H9 (cell line): Measurements from ENCODE around the gene LRMDA. TPM values are rescaled to one million over a fixed set of nuclear protein-coding genes. Genes with fewer than 3 reads are reported as not detected.

ENCODE experiments used
- DNase-seq: peaks from one replicate; pipeline ENCODE4 v3.0.0-alpha.2; 2017
- H2AFZ ChIP-seq: one replicate; pipeline ENCODE4 v1.6.1; 2013; ENCODE audit warnings: mild to moderate bottlenecking, low read length, control low read depth, moderate library complexity
- H2AK5ac ChIP-seq: 2 replicates; pipeline ENCODE4 v1.6.1; 2013; ENCODE audit warnings: low read length, control low read depth, mixed read lengths; ENCODE audit not compliant: insufficient read length
- H2BK120ac ChIP-seq: one replicate; pipeline ENCODE4 v1.6.1; 2013; ENCODE audit warnings: low read depth, mild to moderate bottlenecking, low read length, control low read depth, inconsistent platforms; ENCODE audit not compliant: poor library complexity, severe bottlenecking
- H2BK12ac ChIP-seq: 2 replicates; pipeline ENCODE4 v1.6.1; 2013; ENCODE audit warnings: low read length, control low read depth, mixed read lengths, low read depth; ENCODE audit not compliant: insufficient read length
- H2BK15ac ChIP-seq: 2 replicates; pipeline ENCODE4 v1.6.1; 2013; ENCODE audit warnings: low read depth, low read length, control low read depth
- H2BK20ac ChIP-seq: one replicate; pipeline ENCODE4 v1.6.1; 2013; ENCODE audit warnings: low read depth, mild to moderate bottlenecking, low read length, control low read depth, inconsistent platforms; ENCODE audit not compliant: poor library complexity, severe bottlenecking
- H2BK5ac ChIP-seq: 2 replicates; pipeline ENCODE4 v1.6.1; 2013; ENCODE audit warnings: low read length, control low read depth, mixed read lengths; ENCODE audit not compliant: insufficient read length
- H3K14ac ChIP-seq: 2 replicates; pipeline ENCODE4 v1.6.1; 2013; ENCODE audit warnings: low read length, control low read depth; ENCODE audit not compliant: insufficient read depth
- H3K18ac ChIP-seq: 2 replicates; pipeline ENCODE4 v1.6.1; 2013; ENCODE audit warnings: low read depth, mild to moderate bottlenecking, mixed read lengths, low read length, control low read depth; ENCODE audit not compliant: insufficient read length
- H3K23ac ChIP-seq: 2 replicates; pipeline ENCODE4 v1.6.1; 2013; ENCODE audit warnings: low read length, control low read depth, mixed read lengths, low read depth; ENCODE audit not compliant: insufficient read length
- H3K23me2 ChIP-seq: 2 replicates; pipeline ENCODE4 v1.6.1; 2013; ENCODE audit warnings: low read depth, mild to moderate bottlenecking, mixed read lengths, low read length, control low read depth; ENCODE audit not compliant: insufficient read length, poor library complexity, severe bottlenecking
- H3K27ac ChIP-seq: 2 replicates; pipeline ENCODE4 v1.5.1; 2013; ENCODE audit warnings: low read length, control low read depth, mixed read lengths, low read depth; ENCODE audit not compliant: insufficient read length
- H3K27me3 ChIP-seq: 2 replicates; pipeline ENCODE4 v1.6.1; 2013; ENCODE audit warnings: low read length, control low read depth, inconsistent platforms; ENCODE audit not compliant: insufficient read depth
- H3K4ac ChIP-seq: 2 replicates; pipeline ENCODE4 v1.6.1; 2013; ENCODE audit warnings: low read depth, mild to moderate bottlenecking, control low read depth, inconsistent platforms, low read length, moderate library complexity
- H3K4me1 ChIP-seq: 2 replicates; pipeline ENCODE4 v1.6.1; 2013; ENCODE audit warnings: low read length, control low read depth, inconsistent platforms; ENCODE audit not compliant: insufficient read depth
- H3K4me2 ChIP-seq: 2 replicates; pipeline ENCODE4 v1.6.1; 2013; ENCODE audit warnings: low read length, control low read depth, mixed read lengths; ENCODE audit not compliant: insufficient read length, insufficient read depth
- H3K56ac ChIP-seq: 2 replicates; pipeline ENCODE4 v1.6.1; 2013; ENCODE audit warnings: low read depth, mild to moderate bottlenecking, mixed read lengths, low read length, control low read depth; ENCODE audit not compliant: insufficient read length
- H3K79me1 ChIP-seq: 2 replicates; pipeline ENCODE4 v1.6.1; 2013; ENCODE audit warnings: low read depth, mild to moderate bottlenecking, moderate library complexity, low read length, control low read depth, inconsistent platforms; ENCODE audit not compliant: insufficient read depth, poor library complexity, severe bottlenecking
- H3K79me2 ChIP-seq: 2 replicates; pipeline ENCODE4 v1.6.1; 2013; ENCODE audit warnings: low read length, control low read depth, inconsistent platforms; ENCODE audit not compliant: insufficient read depth
- H3K9ac ChIP-seq: 2 replicates; pipeline ENCODE4 v1.6.1; 2013; ENCODE audit warnings: low read length, control low read depth, mixed read lengths; ENCODE audit not compliant: insufficient read length; ENCODE audit errors: extremely low read depth
- H3K9me3 ChIP-seq: one replicate; pipeline ENCODE4 v1.6.1; 2013; ENCODE audit warnings: low read depth, low read length, inconsistent platforms; ENCODE audit not compliant: control insufficient read depth
- H3T11ph ChIP-seq: one replicate; pipeline ENCODE4 v1.6.1; 2013; ENCODE audit warnings: mild to moderate bottlenecking, low read length, control low read depth, inconsistent platforms
- H4K20me1 ChIP-seq: one replicate; pipeline ENCODE4 v1.6.1; 2013; ENCODE audit not compliant: control insufficient read depth, insufficient read length, insufficient read depth
- H4K5ac ChIP-seq: 2 replicates; pipeline ENCODE4 v1.6.1; 2013; ENCODE audit warnings: low read depth, mild to moderate bottlenecking, mixed read lengths, low read length, control low read depth; ENCODE audit not compliant: insufficient read length
- H4K8ac ChIP-seq: replicated peaks from 2 replicates; pipeline ENCODE4 v1.6.1; 2013; ENCODE audit warnings: low read length, control low read depth, mixed read lengths, low read depth; ENCODE audit not compliant: insufficient read length
- H4K91ac ChIP-seq: 2 replicates; pipeline ENCODE4 v1.6.1; 2013; ENCODE audit warnings: low read depth, mild to moderate bottlenecking, moderate library complexity, mixed read lengths, low read length, control low read depth; ENCODE audit not compliant: insufficient read length
- H3K27ac Mint-ChIP-seq, 3 experiments: 2 replicates in 2 of 3; 3 replicates in 1 of 3; pipeline ENCODE4 v1.8.0; 2020 to 2021; ENCODE audit warnings: mixed read lengths in 3 of 3, mild to moderate bottlenecking in 1 of 3, moderate library complexity in 1 of 3
- H3K27me3 Mint-ChIP-seq: 2 replicates; pipeline ENCODE4 v1.8.0; 2021; ENCODE audit warnings: low read depth, mild to moderate bottlenecking, moderate library complexity, mixed read lengths
- H3K36me3 Mint-ChIP-seq, 3 experiments: 2 replicates in 2 of 3; 3 replicates in 1 of 3; pipeline ENCODE4 v1.8.0; 2020 to 2021; ENCODE audit warnings: low read depth in 3 of 3, mixed read lengths in 3 of 3; ENCODE audit not compliant: insufficient read depth in 1 of 3
- H3K4me1 Mint-ChIP-seq, 2 experiments: 2 replicates each; pipeline ENCODE4 v1.8.0; 2020; ENCODE audit warnings: mixed read lengths in 2 of 2
- H3K4me3 Mint-ChIP-seq, 2 experiments: 2 replicates in 1 of 2; 3 replicates in 1 of 2; pipeline ENCODE4 v1.8.0; 2020 to 2021; ENCODE audit warnings: mild to moderate bottlenecking in 2 of 2, mixed read lengths in 2 of 2, moderate library complexity in 1 of 2
- H3K9me3 Mint-ChIP-seq, 2 experiments: 2 replicates in 1 of 2; 3 replicates in 1 of 2; pipeline ENCODE4 v1.8.0; 2020; ENCODE audit warnings: mild to moderate bottlenecking in 2 of 2, mixed read lengths in 2 of 2, moderate library complexity in 1 of 2
- CTCF ChIP-seq: fragments of 200-600 bp; sonication (generic); conservative IDR thresholded peaks from 3 replicates; pipeline ENCODE4 v1.8.0; 2021; ENCODE audit warnings: antibody characterized with exemption, mild to moderate bottlenecking
- total RNA-seq: library from RNA; stranded (reverse); gene quantifications from 2 replicates; pipeline ENCODE4 v1.2.1, GENCODE V29; 2021

The LRMDA gene
- total RNA-seq, 1 experiment from 2014 or later = 1.8 TPM

GRCh38 chr10:75895259-75895658 is 463.8 kb downstream of the LRMDA start:
- Histone ChIP-seq H3K4me2 (no peak overlapping the region), H3K18ac (no peak overlapping the region), H4K20me1 (no peaks in the 10 kb centered on the region), H3K9me3 (no peaks in the 10 kb centered on the region), H3K4me1 (no peaks in the 10 kb centered on the region), H2BK5ac (no peak overlapping the region), H3K79me1 (no peaks in the 10 kb centered on the region), H4K8ac (no peak overlapping the region), H2BK15ac (no peak overlapping the region), H4K91ac (no peak overlapping the region), H4K5ac (no peak overlapping the region), H2BK20ac (no peak overlapping the region), H3K56ac (no peak overlapping the region), H3K27ac (no peak overlapping the region), H3K79me2 (no peaks in the 10 kb centered on the region), H2AK5ac (no peak overlapping the region), H2BK12ac (no peak overlapping the region), H3T11ph (no peak overlapping the region), H3K4ac (no peak overlapping the region), H3K23ac (no peak overlapping the region), H3K9ac (no peak overlapping the region), H2AFZ (no peak overlapping the region), H2BK120ac (no peak overlapping the region), H3K14ac (no peak overlapping the region), H3K23me2 (no peaks in the 10 kb centered on the region), H3K27me3 (no peaks in the 10 kb centered on the region)
- no peak overlapping the region for H3K27ac Mint-ChIP-seq
- no peaks in the 10 kb centered on the region; the same call in 1 of the 2 replicates for H3K27me3 Mint-ChIP-seq
- H3K4me3 Mint-ChIP-seq = no peak overlapping the region
- H3K36me3 Mint-ChIP-seq = no peaks in the 10 kb centered on the region
- 0 out of 4 replicates have a peak, but pooled peaks cover 0 to 3% of the 10 kb centered on the region in 2 experiments for H3K4me1 Mint-ChIP-seq
- DNase-seq = no peak
- no peak for TF ChIP-seq CTCF
- no peaks in the 10 kb centered on the region for H3K9me3 Mint-ChIP-seq
